OCI-LY1 (cell line): ENCODE data around the gene GNG7.

Source experiments
- EZH2 ChIP-seq: fragments of 200-600 bp; sonication (generic), shearing (Covaris generic); IDR thresholded peaks from 2 replicates; pipeline ENCODE4 v1.8.0; 2017; ENCODE audit warnings: borderline replicate concordance, mixed run types, mild to moderate bottlenecking, antibody characterized with exemption, low read length, moderate library complexity, mixed read lengths
- TF ChIP-seq, protein P1 (sequence below): fragments of 200-600 bp; sonication (generic), shearing (Covaris generic); IDR thresholded peaks from 2 replicates; pipeline ENCODE4 v1.5.1; 2017; ENCODE audit warnings: mild to moderate bottlenecking, antibody characterized with exemption, low read length, moderate library complexity, mixed read lengths

- no peak for TF ChIP-seq EZH2
- TF ChIP-seq, protein P1, sequence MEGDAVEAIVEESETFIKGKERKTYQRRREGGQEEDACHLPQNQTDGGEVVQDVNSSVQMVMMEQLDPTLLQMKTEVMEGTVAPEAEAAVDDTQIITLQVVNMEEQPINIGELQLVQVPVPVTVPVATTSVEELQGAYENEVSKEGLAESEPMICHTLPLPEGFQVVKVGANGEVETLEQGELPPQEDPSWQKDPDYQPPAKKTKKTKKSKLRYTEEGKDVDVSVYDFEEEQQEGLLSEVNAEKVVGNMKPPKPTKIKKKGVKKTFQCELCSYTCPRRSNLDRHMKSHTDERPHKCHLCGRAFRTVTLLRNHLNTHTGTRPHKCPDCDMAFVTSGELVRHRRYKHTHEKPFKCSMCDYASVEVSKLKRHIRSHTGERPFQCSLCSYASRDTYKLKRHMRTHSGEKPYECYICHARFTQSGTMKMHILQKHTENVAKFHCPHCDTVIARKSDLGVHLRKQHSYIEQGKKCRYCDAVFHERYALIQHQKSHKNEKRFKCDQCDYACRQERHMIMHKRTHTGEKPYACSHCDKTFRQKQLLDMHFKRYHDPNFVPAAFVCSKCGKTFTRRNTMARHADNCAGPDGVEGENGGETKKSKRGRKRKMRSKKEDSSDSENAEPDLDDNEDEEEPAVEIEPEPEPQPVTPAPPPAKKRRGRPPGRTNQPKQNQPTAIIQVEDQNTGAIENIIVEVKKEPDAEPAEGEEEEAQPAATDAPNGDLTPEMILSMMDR = no peak
Observed at GRCh38 chr19:2524840-2525723, 177.4 kb downstream of the GNG7 start.
